Stimulated activated CD4-positive, alpha-beta T cell treated with anti-CD3 and anti-CD28 coated beads, Interleukin-15, amount 100 ng/mL, for 24 hours (primary cell): ENCODE data around the gene MGAT4B.

Experiments
- DNase-seq: peaks from one replicate; pipeline ENCODE4 v3.0.0-alpha.2; 2020

MGAT4B gene

GRCh38 chr5:179767496-179768100 lies 39.1 kb downstream of the MGAT4B start:
- DNase-seq, result no peak

- no peak for DNase-seq
Observed at GRCh38 chr5:179766726-179767455, 39.8 kb downstream of the MGAT4B start.

DNA sequence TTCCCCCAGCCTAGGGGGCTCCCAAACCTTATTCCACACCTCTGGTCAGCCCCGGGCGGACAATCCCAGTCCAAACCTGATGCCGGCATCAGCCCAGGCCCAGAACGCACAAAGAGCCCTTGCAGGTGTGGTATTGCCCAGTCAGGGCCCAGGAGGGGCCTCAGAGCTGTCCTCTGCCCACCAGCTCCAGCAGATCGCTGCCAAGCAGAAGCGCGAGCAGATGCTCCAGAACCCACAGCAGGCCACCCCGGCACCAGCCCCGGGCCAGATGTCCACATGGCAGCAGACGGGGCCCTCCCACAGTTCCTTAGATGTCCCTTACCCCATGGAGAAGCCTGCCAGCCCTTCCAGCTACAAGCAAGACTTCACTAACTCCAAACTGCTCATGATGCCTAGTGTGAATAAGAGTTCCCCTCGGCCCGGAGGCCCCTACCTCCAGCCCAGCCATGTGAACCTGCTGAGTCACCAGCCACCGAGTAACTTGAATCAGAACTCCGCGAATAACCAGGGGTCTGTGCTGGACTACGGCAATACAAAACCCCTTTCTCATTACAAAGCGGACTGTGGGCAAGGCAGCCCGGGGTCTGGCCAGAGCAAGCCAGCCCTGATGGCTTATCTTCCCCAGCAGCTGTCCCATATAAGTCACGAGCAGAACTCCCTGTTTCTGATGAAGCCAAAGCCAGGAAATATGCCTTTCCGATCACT lies 40.5 kb downstream of the MGAT4B start:
- no peak for DNase-seq

DNA sequence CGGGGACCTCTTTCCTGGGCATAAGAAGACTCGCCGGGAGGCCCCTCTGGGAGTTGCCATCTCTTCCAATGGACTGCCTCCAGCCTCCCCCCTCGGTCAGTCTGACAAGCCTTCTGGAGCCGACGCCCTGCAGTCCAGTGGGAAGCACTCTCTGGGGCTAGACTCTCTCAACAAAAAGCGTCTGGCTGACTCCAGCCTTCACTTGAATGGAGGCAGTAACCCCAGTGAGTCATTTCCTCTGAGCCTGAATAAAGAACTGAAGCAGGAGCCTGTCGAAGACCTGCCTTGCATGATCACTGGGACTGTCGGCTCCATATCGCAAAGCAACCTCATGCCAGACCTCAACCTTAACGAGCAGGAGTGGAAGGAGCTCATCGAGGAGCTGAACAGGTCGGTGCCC lies 41.3 kb downstream of the MGAT4B start:
- DNase-seq, result no peak

DNA sequence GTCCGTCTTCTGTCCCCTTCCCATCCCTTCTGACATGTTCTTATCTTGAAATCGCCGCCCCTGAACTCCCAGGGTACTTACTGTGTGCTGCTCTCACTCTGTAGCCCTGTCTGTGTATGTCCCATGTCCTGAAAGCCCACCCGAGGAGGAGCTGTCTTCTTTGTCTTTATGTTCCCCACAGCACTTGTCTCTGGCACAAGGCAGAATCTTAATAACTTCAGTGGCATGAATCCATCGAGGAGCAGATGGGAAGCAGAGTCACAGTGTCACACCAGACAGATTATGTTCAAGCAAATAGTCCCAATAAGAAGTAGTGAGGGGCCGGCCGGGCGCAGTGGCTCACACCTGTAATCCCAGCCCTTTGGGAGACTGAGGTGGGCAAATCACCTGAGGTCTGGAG lies 42.6 kb downstream of the MGAT4B start:
- no peak for DNase-seq

- peak; percentile 57 for DNase-seq
Observed at GRCh38 chr5:179763215-179763945, 43.3 kb downstream of the MGAT4B start.

- no peak for DNase-seq
Observed at GRCh38 chr5:179762781-179763176, 43.9 kb downstream of the MGAT4B start.

DNA sequence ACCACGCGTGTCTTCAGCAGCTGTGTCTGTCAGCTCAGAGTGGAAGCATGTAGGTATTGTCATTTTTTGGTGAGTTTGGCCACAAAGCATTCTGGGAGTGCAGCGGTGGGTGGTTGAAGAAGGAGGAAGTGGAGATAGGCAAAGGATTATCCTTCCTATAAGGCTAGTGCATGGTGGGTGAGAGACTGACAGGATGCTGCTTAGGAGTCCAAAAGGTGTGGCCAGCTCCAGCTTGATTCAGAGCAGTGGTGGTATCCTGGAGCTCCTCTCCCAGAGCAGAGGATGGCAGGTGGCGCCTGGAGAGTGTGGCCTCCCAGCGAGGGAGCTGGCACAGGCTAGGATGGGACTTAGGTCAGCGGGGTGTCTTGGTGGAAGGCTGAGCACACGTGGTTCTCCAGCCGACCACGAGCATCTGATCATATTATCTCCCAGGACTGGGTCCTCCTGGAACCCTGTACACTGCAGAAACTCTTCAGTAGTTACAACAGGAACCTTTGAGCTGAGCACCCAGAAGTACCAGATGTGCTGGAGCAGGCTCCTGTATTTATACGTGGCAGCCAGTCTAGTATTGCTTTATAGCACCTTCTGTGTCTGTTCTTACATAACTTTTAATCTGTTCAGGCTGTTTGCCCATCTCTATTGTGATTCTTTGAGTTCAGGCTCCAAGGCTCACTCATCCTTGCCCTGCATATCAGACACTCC lies 44.4 kb downstream of the MGAT4B start:
- DNase-seq, result peak; percentile 20

DNA sequence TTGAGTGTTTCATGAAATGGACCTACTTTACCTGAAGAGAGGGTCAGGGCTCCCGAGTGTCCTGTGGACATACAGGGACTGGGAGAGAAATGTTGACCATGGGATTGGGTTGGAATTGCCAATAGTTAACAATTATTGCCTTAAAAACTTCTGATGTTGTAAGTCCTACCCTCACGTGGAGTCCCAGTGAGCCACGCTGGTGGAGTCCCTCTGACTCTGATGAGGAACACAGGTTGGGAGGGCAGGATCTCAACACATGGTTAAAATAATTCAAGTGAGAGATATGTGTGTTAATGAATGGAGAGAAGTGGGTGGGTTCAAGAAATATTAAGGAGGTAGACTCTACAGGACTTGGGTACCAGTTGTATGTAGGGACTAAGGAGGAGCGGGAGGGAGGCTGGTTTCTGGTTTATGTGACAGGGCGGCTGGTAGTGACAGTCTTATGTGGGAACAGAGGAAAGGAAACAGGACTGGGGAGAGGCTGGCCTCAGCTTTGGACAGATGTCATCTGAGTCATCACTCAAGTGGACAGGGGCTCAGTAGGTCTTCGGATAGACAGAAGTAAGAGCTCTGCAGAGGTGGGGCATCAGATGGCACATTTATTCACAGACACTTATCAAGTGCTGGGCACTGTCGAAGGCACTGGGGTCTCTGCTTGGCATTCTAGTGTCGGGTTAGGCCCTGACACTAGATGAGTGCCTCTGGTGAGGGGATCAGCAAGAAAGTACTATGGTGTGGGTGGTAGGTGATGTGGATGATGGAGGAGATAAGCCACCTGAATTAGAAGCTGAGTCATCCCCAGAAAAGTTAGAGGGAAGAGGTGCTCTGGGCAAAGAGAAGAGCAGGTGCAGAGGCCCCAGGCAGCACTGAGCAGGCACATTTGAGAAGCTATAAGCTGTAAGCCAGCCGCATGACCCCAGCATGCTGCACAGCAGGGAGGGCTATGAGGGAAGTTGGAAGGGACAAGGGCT lies 46.8 kb downstream of the MGAT4B start:
- peak; percentile 51 for DNase-seq

DNA sequence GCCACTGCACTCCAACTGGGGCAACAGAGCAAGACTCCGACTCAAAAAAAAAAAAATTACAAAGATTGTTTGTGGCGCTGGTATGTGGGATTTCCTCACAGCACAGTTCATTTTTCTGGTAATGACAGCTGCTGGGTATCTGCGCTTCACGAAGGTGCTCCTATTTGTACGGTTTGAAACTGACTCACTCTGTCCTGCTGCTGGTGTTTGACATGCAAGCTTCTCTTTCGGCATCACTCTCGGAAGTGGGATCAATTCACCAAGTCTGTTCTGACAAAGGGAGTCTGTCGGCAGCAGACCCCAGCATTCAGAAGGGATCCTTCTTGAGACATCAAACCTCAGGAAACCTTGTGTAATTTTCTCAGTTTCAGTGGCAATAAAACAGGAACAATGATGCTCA lies 47.7 kb downstream of the MGAT4B start:
- no peak for DNase-seq

DNA sequence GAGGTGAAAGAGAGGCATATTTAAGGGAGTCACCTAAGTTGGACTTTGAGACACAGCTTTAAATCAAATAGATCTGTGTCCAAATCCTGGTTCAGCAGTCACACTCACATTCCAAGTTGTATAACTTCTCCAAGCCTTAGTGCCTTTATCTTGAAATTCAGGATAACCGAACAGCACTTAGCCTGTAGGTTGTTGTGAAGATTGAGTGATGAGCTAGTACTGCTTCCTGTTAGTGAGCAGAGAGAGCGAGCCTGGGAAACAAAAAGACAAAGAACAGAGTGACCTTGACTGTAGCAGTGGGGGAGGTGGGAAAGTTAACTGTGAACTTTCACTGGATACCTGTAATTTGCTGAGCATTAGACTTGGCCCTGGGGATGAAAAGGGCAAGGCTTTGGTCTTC lies 51.6 kb downstream of the MGAT4B start:
- DNase-seq, result no peak

- no peak for DNase-seq
Observed at GRCh38 chr5:179753971-179754370, 52.7 kb downstream of the MGAT4B start.

GRCh38 chr5:179749857-179750508 lies 56.7 kb downstream of the MGAT4B start:
- no peak for DNase-seq

DNA sequence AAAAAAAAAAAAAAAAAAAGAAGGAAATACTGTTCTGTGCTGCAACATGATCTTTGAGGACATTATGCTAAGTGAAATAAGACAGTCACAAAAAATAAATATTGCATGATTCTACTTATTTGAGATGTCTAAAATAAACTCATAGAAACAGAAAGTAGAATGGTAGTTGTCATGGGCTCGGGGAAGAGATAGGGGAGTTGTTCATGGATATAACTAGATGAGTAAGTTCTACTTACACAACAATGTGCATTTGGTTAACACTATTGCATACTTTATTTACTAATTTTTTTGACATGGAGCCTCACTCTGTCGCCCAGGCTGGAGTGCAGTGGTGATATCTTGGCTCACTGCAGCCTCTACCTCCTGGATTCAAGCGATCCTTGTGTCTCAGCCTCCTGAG lies 58.9 kb downstream of the MGAT4B start:
- DNase-seq, result no peak
